ENCODE results near the gene TYRP1. TPM values are rescaled to one million over a fixed set of nuclear protein-coding genes. Genes with fewer than 3 reads are reported as not detected.

Gene TYRP1
- total RNA-seq: not detected

GRCh38 chr9:12693141-12693540 lies at the start of gene TYRP1:
Gene TYRP1 (plus strand): TSS chr9:12693385. CDS start chr9:12693997, 612 bp downstream.

Other genes with a start within 250 kb of the TYRP1 start
- gene LURAP1L, start 81.6 kb downstream of the TYRP1 start, total RNA-seq: not detected